ENCODE data around the gene VILL. TPM values are rescaled to one million over a fixed set of nuclear protein-coding genes. Genes with fewer than 3 reads are reported as not detected.

Gene VILL
- polyA plus RNA-seq, 1 experiment = 8.8 TPM

DNA sequence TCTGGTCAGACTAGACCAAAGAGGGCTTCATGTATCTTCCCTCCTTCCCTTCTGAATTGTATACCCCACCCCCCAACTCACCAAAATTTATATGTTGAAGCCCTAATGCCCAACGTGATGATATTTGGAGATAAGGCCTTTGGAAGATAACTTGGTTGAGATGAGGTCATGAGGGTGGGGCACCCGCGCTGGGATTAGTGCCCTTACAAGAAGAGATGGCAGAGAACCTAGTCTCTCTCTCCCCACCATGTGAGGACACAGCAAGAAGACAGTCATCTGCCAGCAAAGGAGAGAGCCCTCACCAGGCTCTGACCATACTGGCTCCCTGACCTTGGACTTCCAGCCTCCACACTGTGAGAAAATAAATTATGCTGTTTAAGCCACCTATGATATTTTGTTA is 25.4 kb downstream of the VILL start:
- TF ChIP-seq, protein P1, sequence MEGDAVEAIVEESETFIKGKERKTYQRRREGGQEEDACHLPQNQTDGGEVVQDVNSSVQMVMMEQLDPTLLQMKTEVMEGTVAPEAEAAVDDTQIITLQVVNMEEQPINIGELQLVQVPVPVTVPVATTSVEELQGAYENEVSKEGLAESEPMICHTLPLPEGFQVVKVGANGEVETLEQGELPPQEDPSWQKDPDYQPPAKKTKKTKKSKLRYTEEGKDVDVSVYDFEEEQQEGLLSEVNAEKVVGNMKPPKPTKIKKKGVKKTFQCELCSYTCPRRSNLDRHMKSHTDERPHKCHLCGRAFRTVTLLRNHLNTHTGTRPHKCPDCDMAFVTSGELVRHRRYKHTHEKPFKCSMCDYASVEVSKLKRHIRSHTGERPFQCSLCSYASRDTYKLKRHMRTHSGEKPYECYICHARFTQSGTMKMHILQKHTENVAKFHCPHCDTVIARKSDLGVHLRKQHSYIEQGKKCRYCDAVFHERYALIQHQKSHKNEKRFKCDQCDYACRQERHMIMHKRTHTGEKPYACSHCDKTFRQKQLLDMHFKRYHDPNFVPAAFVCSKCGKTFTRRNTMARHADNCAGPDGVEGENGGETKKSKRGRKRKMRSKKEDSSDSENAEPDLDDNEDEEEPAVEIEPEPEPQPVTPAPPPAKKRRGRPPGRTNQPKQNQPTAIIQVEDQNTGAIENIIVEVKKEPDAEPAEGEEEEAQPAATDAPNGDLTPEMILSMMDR (IDR thresholded peaks at IDR 0.05; ENCODE audit: insufficient read depth, low read depth, low read length) = no peak
- POLR2A ChIA-PET = no interaction called here

DNA sequence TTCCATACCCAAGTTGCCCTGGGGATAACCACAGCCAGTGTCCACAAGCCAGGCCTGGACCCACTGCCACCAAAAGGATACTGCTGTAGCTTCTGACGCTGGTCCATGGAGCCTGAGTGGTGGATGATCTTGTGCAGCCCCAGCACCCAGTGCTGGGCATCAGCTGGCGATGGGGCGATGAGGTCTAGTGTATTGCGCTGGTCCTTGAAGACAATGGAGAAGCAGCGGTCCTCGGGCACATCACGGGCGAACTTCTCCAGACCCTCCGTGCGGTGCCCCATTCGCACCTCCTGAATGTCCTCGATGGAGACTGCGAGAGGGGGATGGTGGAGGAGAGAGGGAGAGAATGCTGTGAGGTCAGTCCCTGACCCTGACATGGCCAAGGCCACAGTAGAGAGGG is 25.8 kb downstream of the VILL start:
- POLR2A ChIA-PET = no interaction called here
- no peak for DNase-seq (ENCODE audit: low read depth)
- CTCF ChIA-PET = interaction anchor here (1.8 kb wide), 1 partner anchor 13 kb away, joined by 5 read pairs; no protein-coding TSS in a partner anchor
- peaks cover 9% of the 10 kb centered on the region for H3K36me3 ChIP-seq (ENCODE audit: control insufficient read depth, insufficient read depth, low read length)
- H3K4me3 ChIP-seq (ENCODE audit: low read depth, low read length) = no peak overlapping the region
- TF ChIP-seq, protein P1 (IDR thresholded peaks at IDR 0.05; ENCODE audit: insufficient read depth, low read depth, low read length) = no peak
- no peaks in the 10 kb centered on the region for H3K27me3 ChIP-seq (ENCODE audit: control insufficient read depth, insufficient read depth, low read length)

More for the DNA sequence above, 25.4 kb downstream of the VILL start:
- Histone ChIP-seq H3K27me3 (ENCODE audit: control insufficient read depth, insufficient read depth, low read length) (no peaks in the 10 kb centered on the region), H3K36me3 (ENCODE audit: control insufficient read depth, insufficient read depth, low read length) (peaks cover 9% of the 10 kb centered on the region), H3K4me3 (ENCODE audit: low read depth, low read length) (no peak overlapping the region)
- DNase-seq (ENCODE audit: low read depth) = no peak
- CTCF ChIA-PET = interaction anchor here (1.8 kb wide), 1 partner anchor 13 kb away, joined by 5 read pairs; no protein-coding TSS in a partner anchor

DNA sequence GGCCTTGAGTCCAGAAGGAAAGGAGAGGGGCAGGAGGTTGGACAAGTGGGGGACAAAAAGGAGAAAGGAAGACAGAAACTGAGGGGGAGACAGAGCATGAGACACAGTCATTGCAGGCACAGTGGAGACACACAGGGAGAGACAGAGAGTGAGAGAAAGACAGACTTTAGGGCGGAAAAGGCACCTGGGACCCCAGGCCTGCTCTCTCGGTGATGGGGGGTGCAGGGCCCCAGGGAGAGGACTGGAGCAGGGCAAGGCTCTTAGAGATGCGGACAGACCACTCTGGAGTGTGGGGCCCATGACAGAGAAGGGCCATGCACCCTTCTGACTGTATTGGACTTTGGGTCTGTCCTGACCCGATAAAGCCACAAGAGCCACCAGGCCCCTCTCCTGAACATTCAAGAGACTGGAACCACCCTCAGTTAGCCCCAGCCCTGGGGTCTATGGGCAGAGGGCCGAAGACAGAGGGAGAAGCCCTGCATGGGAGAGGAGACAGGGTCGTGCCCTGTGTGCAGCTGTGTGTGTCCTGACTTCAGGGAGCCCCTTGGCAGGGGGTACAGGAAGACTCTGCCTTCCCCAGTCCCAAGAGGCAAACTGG is 26.4 kb downstream of the VILL start:
- ChIA-PET CTCF (interaction anchor here (0.8 to 1.8 kb wide), 2 partner anchors 10 to 13 kb away, joined by 3 to 5 read pairs; no protein-coding TSS in a partner anchor), POLR2A (no interaction called here)
- peaks cover 9% of the 10 kb centered on the region for H3K36me3 ChIP-seq (ENCODE audit: control insufficient read depth, insufficient read depth, low read length)
- TF ChIP-seq, protein P1 (IDR thresholded peaks at IDR 0.05; ENCODE audit: insufficient read depth, low read depth, low read length) = no peak
- no peak for DNase-seq (ENCODE audit: low read depth)
- no peak overlapping the region for H3K4me3 ChIP-seq (ENCODE audit: low read depth, low read length)
- H3K27me3 ChIP-seq (ENCODE audit: control insufficient read depth, insufficient read depth, low read length) = no peaks in the 10 kb centered on the region

DNA sequence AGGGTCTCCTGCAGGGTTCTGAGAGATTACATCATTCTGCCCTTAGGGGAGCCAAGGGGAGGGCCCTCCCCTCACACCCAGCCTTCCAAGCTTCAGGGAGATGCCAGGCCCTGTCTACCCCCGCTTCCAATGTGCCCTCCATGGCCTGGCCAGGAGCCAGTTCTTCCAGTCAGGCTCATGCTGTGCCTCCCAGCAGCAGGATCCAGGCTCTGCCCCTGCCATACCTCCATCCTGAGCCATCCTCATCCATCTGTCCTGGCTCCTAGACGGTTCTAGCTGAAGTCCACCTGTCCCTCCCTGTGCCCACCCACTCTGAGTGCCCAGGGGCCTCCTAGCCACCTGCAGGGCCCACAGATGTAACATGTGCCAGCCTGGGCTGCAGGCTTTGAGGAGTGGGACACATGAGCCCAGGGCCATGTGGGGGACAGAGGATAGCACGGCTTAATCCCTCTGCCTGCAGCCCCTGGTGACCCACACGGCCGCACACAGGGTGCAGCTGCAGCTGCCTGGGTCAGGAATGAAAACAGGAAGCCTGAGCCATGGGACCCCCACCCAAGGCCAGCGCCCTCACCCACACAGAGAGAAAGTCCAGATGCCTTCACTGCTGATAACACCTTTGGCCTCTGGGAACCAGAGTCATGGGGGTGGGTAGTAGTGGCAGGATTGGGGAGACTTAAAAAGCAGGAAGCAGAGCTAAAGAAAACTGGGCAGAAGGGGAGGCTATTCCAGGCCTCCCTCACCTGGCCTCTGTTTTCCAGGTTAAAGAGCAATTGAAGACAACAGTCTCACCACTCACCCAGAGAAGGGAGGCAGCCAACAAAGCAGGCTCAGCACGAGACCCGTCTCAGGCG is 27.1 kb downstream of the VILL start:
- H3K4me3 ChIP-seq (ENCODE audit: low read depth, low read length) = no peak overlapping the region
- H3K27me3 ChIP-seq (ENCODE audit: control insufficient read depth, insufficient read depth, low read length) = no peaks in the 10 kb centered on the region
- peaks cover 9% of the 10 kb centered on the region for H3K36me3 ChIP-seq (ENCODE audit: control insufficient read depth, insufficient read depth, low read length)
- ChIA-PET CTCF (interaction anchor here (0.8 to 1.8 kb wide), 2 partner anchors 11 to 14 kb away, joined by 3 to 5 read pairs; no protein-coding TSS in a partner anchor), POLR2A (no interaction called here)
- TF ChIP-seq, protein P1 (IDR thresholded peaks at IDR 0.05; ENCODE audit: insufficient read depth, low read depth, low read length) = no peak
- DNase-seq (ENCODE audit: low read depth) = no peak

All from BJ (cell line).